ENCODE data around the gene RASSF5.
A peak's percentile ranks its signal among the peaks of the same experiment; 100 is the strongest.
"Not testable (repeated sequence)": the region's sequence is repeated elsewhere in the genome, so short reads cannot be mapped to it uniquely, and the experiment has no call there.

RASSF5 gene

GRCh38 chr1:206476591-206476990 lies 30.7 kb upstream of the RASSF5 start:
- no peak for DNase-seq (ENCODE audit: low read depth)

- DNase-seq (ENCODE audit: low read depth) = no peak
These were observed 30.2 kb upstream of the RASSF5 start for GRCh38 chr1:206477110-206477509.

GRCh38 chr1:206477581-206478380 lies 29.6 kb upstream of the RASSF5 start:
- DNase-seq (ENCODE audit: low read depth) = no peak

GRCh38 chr1:206478746-206479145 lies 28.6 kb upstream of the RASSF5 start:
- no peak for DNase-seq (ENCODE audit: low read depth)

- no peak for DNase-seq (ENCODE audit: low read depth)
These were observed 27.9 kb upstream of the RASSF5 start for GRCh38 chr1:206479183-206480125.

- DNase-seq (ENCODE audit: low read depth) = no peak
These were observed 27.1 kb upstream of the RASSF5 start for GRCh38 chr1:206480211-206480610.

GRCh38 chr1:206482611-206483010 lies 24.7 kb upstream of the RASSF5 start:
- no peak for DNase-seq (ENCODE audit: low read depth)

GRCh38 chr1:206483864-206484263 lies 23.5 kb upstream of the RASSF5 start:
- not testable (repeated sequence) for DNase-seq (ENCODE audit: low read depth)

GRCh38 chr1:206484901-206485300 lies 22.4 kb upstream of the RASSF5 start:
- DNase-seq (ENCODE audit: low read depth) = no peak

GRCh38 chr1:206486995-206487788 lies 20.1 kb upstream of the RASSF5 start:
- DNase-seq (ENCODE audit: low read depth) = no peak

GRCh38 chr1:206487970-206488369 lies 19.4 kb upstream of the RASSF5 start:
- DNase-seq (ENCODE audit: low read depth) = no peak

GRCh38 chr1:206488466-206488865 lies 18.9 kb upstream of the RASSF5 start:
- no peak for DNase-seq (ENCODE audit: low read depth)

GRCh38 chr1:206489980-206490770 lies 17.2 kb upstream of the RASSF5 start:
- DNase-seq (ENCODE audit: low read depth) = no peak

GRCh38 chr1:206490771-206491405 lies 16.4 kb upstream of the RASSF5 start:
- peak; percentile 67 for DNase-seq (ENCODE audit: low read depth)

- no peak for DNase-seq (ENCODE audit: low read depth)
These were observed 15.7 kb upstream of the RASSF5 start for GRCh38 chr1:206491616-206492015.

- no peak for DNase-seq (ENCODE audit: low read depth)
These were observed 14.7 kb upstream of the RASSF5 start for GRCh38 chr1:206492589-206492988.

- no peak for DNase-seq (ENCODE audit: low read depth)
These were observed 14.1 kb upstream of the RASSF5 start for GRCh38 chr1:206493279-206493678.

- DNase-seq (ENCODE audit: low read depth) = no peak
These were observed 12.3 kb upstream of the RASSF5 start for GRCh38 chr1:206495011-206495461.

GRCh38 chr1:206495493-206496046 lies 11.8 kb upstream of the RASSF5 start:
- no peak for DNase-seq (ENCODE audit: low read depth)

GRCh38 chr1:206496131-206496793 lies 11.1 kb upstream of the RASSF5 start:
- DNase-seq (ENCODE audit: low read depth) = no peak

Measured in non-pigmented ciliary epithelial cell (primary cell).